ENCODE results near the gene BTAF1. TPM values are rescaled to one million over a fixed set of nuclear protein-coding genes. Genes with fewer than 3 reads are reported as not detected.
A peak's percentile ranks its signal among the peaks of the same experiment; 100 is the strongest.

BTAF1 gene
- total and polyA plus RNA-seq, 10 of the 15 experiments (the other 5 are each of a cell fraction or from before 2014, with no cell fraction given), result 11.8 to 157 (median 55.5) TPM

DNA sequence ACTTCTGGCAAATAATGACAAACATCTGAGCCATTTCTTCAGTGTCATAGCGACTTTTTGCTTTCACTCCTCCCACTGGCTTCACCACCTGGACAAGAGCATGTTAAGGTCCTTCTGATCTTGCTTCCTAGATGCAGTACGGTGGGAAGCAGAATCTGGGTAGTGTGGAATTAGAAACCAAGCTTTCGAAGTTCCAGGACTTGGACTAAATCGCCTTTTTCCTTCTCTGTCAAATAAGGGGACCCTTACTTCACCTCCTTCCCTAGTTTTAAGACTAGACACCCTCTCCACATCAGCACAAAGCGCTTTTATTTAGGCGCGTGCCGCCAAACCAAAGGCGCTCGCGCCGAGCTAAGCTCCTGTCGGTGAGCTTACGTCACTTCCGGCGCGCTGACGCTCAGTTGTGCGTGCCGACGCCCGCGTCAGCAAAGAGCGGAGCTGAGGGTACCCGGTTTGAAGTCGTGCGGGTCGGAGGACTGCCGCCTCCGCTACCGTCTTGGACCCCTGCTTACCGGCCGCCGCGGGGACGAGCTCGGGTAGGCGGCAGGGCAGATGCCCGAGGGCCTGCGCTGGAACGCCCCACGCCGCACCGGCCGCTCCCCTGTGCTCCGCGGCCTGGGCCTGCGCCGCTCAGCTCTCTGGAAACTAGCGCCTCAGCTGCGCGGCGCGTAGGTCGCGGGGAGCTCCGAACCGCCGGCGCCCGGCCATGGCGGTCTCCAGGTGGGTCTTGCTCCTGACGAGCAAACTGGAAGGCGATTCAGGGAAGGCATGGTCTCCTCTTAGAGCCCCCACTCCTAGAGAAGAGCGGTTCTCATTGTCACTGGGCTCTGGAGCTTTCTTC, at the start of gene BTAF1 (continued):
- TF ChIP-seq KAT2A (conservative IDR thresholded peaks at IDR 0.05; ENCODE audit: control insufficient read depth, low read depth, low read length) (no peak), TARDBP (IDR thresholded peaks at IDR 0.05; ENCODE audit: borderline replicate concordance) (no peak), FOS (IDR thresholded peaks at IDR 0.05; ENCODE audit: borderline replicate concordance, extremely low read depth, insufficient read length) (no peak), CHD4 (IDR thresholded peaks at IDR 0.05) (no peak), MXI1 (IDR thresholded peaks at IDR 0.05; ENCODE audit: low read depth, low read length) (peak; percentile 63), STAT3 (IDR thresholded peaks at IDR 0.05; ENCODE audit: low read depth, low read length) (no peak), EZH2 (IDR thresholded peaks at IDR 0.05; ENCODE audit: borderline replicate concordance, control insufficient read depth, low read depth, low read length) (no peak), CBX3 (IDR thresholded peaks at IDR 0.05; ENCODE audit: borderline replicate concordance, low read depth) (no peak), BCL11A (IDR thresholded peaks at IDR 0.05; ENCODE audit: low read depth, low read length) (0 out of 2 replicates have a peak, but pooled peaks have one; percentile 21), BHLHE40 (IDR thresholded peaks at IDR 0.05; ENCODE audit: borderline replicate concordance in 1 of 2, low read depth in 2 of 2, low read length in 1 of 2) (peak; percentile 89 to 94), JUNB (IDR thresholded peaks at IDR 0.05) (no peak), CREM (IDR thresholded peaks at IDR 0.05; ENCODE audit: low read depth) (peak; percentile 97), MTA2 (IDR thresholded peaks at IDR 0.05; ENCODE audit: low read depth) (peak; percentile 27; the same call in 1 of the 2 replicates), MYB (IDR thresholded peaks at IDR 0.05; ENCODE audit: borderline replicate concordance, low read depth, low read length) (no peak), SMAD1 (IDR thresholded peaks at IDR 0.05; ENCODE audit: low read depth, partially characterized antibody) (no peak), LARP7 (IDR thresholded peaks at IDR 0.05) (peak; percentile 95), SP1 (IDR thresholded peaks at IDR 0.05; ENCODE audit: low read depth, low read length) (no peak), MTA3 (IDR thresholded peaks at IDR 0.05; ENCODE audit: borderline replicate concordance, low read length) (no peak), ZNF217 (IDR thresholded peaks at IDR 0.05) (no peak), SPI1 (IDR thresholded peaks at IDR 0.05; ENCODE audit: borderline replicate concordance, insufficient read depth, low read depth, low read length) (no peak), IKZF1 (conservative IDR thresholded peaks at IDR 0.05) (peak; percentile 78), NBN (IDR thresholded peaks at IDR 0.05) (peak; percentile 52; the same call in 1 of the 2 replicates), RBBP5 (conservative IDR thresholded peaks at IDR 0.05) (no peak), GATAD2B (conservative IDR thresholded peaks at IDR 0.05; ENCODE audit: low read depth) (peak; percentile 82; the same call in 1 of the 2 replicates)
- TF ChIP-seq, protein P1, sequence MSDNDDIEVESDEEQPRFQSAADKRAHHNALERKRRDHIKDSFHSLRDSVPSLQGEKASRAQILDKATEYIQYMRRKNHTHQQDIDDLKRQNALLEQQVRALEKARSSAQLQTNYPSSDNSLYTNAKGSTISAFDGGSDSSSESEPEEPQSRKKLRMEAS (IDR thresholded peaks at IDR 0.05; ENCODE audit: low read depth, low read length), result peak; percentile 89
- TF ChIP-seq, protein P2, sequence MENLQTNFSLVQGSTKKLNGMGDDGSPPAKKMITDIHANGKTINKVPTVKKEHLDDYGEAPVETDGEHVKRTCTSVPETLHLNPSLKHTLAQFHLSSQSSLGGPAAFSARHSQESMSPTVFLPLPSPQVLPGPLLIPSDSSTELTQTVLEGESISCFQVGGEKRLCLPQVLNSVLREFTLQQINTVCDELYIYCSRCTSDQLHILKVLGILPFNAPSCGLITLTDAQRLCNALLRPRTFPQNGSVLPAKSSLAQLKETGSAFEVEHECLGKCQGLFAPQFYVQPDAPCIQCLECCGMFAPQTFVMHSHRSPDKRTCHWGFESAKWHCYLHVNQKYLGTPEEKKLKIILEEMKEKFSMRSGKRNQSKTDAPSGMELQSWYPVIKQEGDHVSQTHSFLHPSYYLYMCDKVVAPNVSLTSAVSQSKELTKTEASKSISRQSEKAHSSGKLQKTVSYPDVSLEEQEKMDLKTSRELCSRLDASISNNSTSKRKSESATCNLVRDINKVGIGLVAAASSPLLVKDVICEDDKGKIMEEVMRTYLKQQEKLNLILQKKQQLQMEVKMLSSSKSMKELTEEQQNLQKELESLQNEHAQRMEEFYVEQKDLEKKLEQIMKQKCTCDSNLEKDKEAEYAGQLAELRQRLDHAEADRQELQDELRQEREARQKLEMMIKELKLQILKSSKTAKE (IDR thresholded peaks at IDR 0.05; ENCODE audit: low read depth, poor library complexity, severe bottlenecking), result peak; percentile 19
- TF ChIP-seq, protein P3, sequence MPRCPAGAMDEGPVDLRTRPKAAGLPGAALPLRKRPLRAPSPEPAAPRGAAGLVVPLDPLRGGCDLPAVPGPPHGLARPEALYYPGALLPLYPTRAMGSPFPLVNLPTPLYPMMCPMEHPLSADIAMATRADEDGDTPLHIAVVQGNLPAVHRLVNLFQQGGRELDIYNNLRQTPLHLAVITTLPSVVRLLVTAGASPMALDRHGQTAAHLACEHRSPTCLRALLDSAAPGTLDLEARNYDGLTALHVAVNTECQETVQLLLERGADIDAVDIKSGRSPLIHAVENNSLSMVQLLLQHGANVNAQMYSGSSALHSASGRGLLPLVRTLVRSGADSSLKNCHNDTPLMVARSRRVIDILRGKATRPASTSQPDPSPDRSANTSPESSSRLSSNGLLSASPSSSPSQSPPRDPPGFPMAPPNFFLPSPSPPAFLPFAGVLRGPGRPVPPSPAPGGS (IDR thresholded peaks at IDR 0.05; ENCODE audit: borderline replicate concordance, insufficient read depth, low read depth, low read length, poor library complexity, severe bottlenecking), result no peak

Data from GM12878 (cell line).